NCI-H1105 treated with DMSO at 0.1 percent for 48 hours (cell line): ENCODE results near the gene PEAR1.

ENCODE experiments used
- DNase-seq: peaks from one replicate; lab custom pipeline; 2025; lab: John Stamatoyannopoulos, UW

PEAR1 gene

GRCh38 chr1:156899956-156900718, 6.6 kb downstream of the PEAR1 start:
- DNase-seq = no peak

- DNase-seq = no peak
Measured at GRCh38 chr1:156900896-156901589, 7.5 kb downstream of the PEAR1 start.

- no peak for DNase-seq
Measured at GRCh38 chr1:156901590-156901900, 8.0 kb downstream of the PEAR1 start.

GRCh38 chr1:156901966-156902915, 8.7 kb downstream of the PEAR1 start:
- no peak for DNase-seq

GRCh38 chr1:156903328-156904091, 10.0 kb downstream of the PEAR1 start:
- DNase-seq = no peak

- DNase-seq = no peak
Measured at GRCh38 chr1:156904187-156904959, 10.9 kb downstream of the PEAR1 start.

GRCh38 chr1:156905176-156905575, 11.7 kb downstream of the PEAR1 start:
- no peak for DNase-seq

GRCh38 chr1:156905651-156906050, 12.1 kb downstream of the PEAR1 start:
- no peak for DNase-seq

GRCh38 chr1:156906206-156906906, 12.8 kb downstream of the PEAR1 start:
- no peak for DNase-seq

- DNase-seq = no peak
Measured at GRCh38 chr1:156908541-156908940, 15.0 kb downstream of the PEAR1 start.

- no peak for DNase-seq
Measured at GRCh38 chr1:156908955-156909354, 15.4 kb downstream of the PEAR1 start.

- DNase-seq = no peak
Measured at GRCh38 chr1:156909671-156910070, 16.2 kb downstream of the PEAR1 start.

- DNase-seq = peak; percentile 12
Measured at GRCh38 chr1:156910309-156910782, 16.8 kb downstream of the PEAR1 start.

- DNase-seq = peak; percentile 41
Measured at GRCh38 chr1:156911577-156912298, 18.2 kb downstream of the PEAR1 start.

GRCh38 chr1:156912310-156912709, 18.8 kb downstream of the PEAR1 start:
- DNase-seq = no peak

GRCh38 chr1:156912861-156913808, 19.6 kb downstream of the PEAR1 start:
- peak; percentile 87 for DNase-seq

GRCh38 chr1:156913809-156914387, 20.4 kb downstream of the PEAR1 start:
- no peak for DNase-seq

- DNase-seq = no peak
Measured at GRCh38 chr1:156914440-156914856, 20.9 kb downstream of the PEAR1 start.
